ENCODE results near the gene TNNT2. TPM values are rescaled to one million over a fixed set of nuclear protein-coding genes. Genes with fewer than 3 reads are reported as not detected.

TNNT2 gene
- not detected for total RNA-seq
- long read RNA-seq, donor 1 = 0 reads
- long read RNA-seq, donor 2 = 0 reads

GRCh38 chr1:201377611-201378092 lies at the start of gene TNNT2:
TSS of gene TNNT2 (minus strand) at chr1:201377680. CDS start at chr1:201373254, 4,426 bp downstream.
- DNase-seq (ENCODE audit: low spot score) = no peak
- intact Hi-C loops (cut with DNase I) = no loop called here

GRCh38 chr1:201426479-201427310 lies 49.2 kb upstream of the TNNT2 start:
- DNase-seq (ENCODE audit: low spot score) = no peak
- intact Hi-C loops (cut with DNase I) = loop anchor here in 1 of 2 donors (5.0 kb wide), 1 partner anchor 1701 kb away; the partner anchor contains the start of gene ADORA1

DNA sequence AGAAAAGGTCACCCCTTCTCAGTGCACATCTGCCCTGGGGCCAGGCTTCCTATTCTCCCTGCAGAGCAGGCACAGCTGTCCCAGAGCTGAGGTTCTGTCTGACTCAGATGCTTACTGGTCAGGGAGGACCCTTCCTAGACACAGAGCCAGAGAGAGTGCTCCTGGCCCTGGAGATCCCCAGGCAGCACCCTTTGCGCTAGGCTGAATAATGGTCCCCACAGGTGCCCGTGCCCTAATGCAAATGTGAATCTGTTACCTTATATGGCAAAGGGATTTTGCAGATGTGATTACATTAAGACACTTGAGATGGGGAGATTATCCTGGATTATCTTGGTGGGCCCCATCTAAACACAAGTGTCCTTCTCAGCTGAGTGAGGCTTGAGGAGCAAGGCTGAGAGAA lies 46.7 kb upstream of the TNNT2 start:
- intact Hi-C loops (cut with DNase I) = no loop called here
- no peak for DNase-seq (ENCODE audit: low spot score)

GRCh38 chr1:201423655-201424054 lies 46.2 kb upstream of the TNNT2 start:
- no peak for DNase-seq (ENCODE audit: low spot score)
- intact Hi-C loops (cut with DNase I) = no loop called here

DNA sequence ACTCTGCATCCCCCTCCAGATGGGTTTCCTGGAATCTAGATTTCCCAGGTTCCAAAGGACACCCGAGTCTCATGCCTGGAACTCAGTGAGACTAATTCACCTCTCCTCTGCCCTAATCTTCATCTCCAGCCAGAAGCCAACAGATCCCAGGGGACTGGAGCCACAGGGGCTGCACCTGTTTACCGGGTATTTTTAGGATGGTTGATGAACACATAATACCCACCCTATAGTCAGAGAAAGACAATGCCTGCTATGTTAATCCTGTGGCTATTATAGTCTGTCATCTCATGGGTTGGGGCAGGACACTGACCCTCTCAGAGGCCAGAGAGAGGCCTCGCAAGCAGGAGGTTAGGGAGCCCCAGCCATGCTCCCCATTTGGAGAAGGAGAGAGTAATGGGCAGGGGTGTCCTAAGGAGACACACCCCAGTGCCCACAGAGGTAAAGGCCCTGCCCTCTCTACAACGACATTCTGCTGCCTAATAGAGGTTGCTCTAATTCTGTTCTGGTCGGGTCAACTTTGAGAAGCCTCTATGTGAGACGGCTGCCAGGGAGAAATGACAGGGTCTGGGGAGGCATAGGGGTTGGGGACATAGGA lies 45.1 kb upstream of the TNNT2 start:
- intact Hi-C loops (cut with DNase I) = no loop called here
- no peak for DNase-seq (ENCODE audit: low spot score)

GRCh38 chr1:201422026-201422425 lies 44.5 kb upstream of the TNNT2 start:
- DNase-seq (ENCODE audit: low spot score) = no peak
- intact Hi-C loops (cut with DNase I) = no loop called here

GRCh38 chr1:201421041-201421440 lies 43.6 kb upstream of the TNNT2 start:
- intact Hi-C loops (cut with DNase I) = no loop called here
- DNase-seq (ENCODE audit: low spot score) = no peak

- no peak for DNase-seq (ENCODE audit: low spot score)
- intact Hi-C loops (cut with DNase I) = no loop called here
These were observed 43.1 kb upstream of the TNNT2 start for GRCh38 chr1:201420608-201421002.

- peak; percentile 34 for DNase-seq (ENCODE audit: low spot score)
- intact Hi-C loops (cut with DNase I) = no loop called here
These were observed 42.5 kb upstream of the TNNT2 start for GRCh38 chr1:201419746-201420607.

DNA sequence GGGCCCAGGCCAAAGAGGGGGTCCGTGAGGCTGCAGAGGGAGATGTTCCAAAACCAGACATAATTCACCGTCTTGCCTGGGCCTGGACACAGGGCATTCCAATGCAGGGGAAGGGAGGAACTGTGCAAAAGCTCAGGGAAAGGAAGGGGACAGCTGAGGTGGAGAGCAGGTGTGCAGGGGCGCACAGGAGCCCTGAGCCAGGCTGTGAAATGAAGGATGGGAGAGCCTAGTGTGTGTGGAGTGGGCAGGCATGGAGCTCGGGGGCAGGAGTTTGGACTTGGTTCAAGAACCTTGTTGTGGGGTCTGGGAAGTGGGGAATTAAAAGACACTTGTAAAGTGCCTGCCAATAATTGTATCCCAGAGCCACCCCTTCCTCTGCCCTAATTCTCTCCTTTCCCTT lies 41.8 kb upstream of the TNNT2 start:
- intact Hi-C loops (cut with DNase I) = no loop called here

DNA sequence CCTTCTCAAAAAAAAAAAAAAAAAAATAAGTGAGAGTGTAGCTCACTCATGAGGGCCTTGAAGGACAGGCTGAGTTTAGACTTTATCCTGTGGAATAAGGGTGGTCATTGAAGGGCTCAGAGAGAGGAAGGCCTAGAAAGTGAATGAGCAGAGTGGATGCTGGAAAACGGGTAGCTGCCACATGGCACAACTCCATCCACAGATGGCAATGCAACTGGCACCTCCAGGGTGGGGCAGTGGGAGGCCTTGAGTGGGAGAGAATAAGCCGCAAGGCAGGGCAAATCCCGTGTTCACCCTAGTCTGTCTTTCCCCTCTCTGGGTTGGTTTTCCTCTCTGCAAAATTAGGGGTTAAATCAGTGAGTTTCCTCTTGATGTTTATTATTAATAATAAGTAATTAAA lies 41.0 kb upstream of the TNNT2 start:
- DNase-seq (ENCODE audit: low spot score) = no peak
- intact Hi-C loops (cut with DNase I) = no loop called here

More for the DNA sequence above, 41.8 kb upstream of the TNNT2 start:
- peak; percentile 30 for DNase-seq (ENCODE audit: low spot score)

DNA sequence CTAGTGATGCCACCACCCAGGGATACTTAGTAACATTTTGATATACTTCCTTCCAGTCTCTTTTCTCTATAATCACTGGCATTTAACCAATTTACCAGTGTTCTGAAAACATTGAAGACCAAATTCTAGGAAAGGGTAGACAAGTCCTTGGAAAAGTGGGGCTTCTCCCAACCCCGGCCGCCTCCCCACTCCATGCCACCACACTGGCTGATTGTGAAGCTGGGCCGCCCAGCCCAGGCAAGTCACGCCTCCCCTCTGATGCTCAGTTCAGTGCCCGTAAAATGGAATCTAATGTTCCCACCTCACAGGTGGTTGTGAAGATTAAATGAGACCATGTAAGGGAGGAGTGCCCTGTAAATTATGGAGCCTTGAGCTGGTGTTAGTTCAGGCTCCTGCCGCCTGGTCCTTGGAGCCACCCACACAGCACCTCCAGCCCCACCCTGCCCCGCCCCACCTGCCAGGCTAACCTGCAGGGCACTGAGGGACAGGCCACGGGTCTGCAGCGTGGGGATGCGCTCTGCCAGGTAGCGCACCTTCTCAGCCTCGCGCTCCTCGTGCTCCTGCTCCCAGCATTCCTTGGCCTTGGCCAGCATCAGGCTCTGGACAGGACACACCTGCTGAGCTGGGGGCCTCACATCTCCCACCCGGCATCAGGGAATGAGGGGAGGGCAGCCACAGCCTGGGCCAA lies 36.7 kb upstream of the TNNT2 start:
- DNase-seq (ENCODE audit: low spot score) = no peak
- intact Hi-C loops (cut with DNase I) = no loop called here

GRCh38 chr1:201411292-201411691 lies 33.8 kb upstream of the TNNT2 start:
- intact Hi-C loops (cut with DNase I) = no loop called here
- no peak for DNase-seq (ENCODE audit: low spot score)

DNA sequence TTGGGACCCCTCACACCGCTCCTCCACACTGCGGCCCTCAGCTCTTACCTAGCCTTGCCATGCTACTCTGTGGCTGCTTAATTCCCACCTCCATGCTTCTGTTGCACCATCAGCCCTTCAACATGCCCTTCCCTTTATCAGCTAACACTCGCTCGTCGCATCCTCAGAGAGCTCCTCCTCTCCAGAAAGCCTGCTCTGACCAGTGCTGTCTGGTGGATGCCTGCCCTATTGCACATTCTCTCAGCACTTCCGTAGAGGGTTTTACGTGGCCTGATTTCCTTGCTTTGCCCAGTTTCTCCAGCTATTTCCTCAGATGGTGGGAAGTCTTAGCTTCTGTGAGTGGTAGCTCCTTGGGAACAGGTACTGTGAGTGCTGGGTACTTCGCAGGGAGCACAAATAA lies 32.0 kb upstream of the TNNT2 start:
- intact Hi-C loops (cut with DNase I) = loop anchor here in 1 of 2 donors (10.0 kb wide), 1 partner anchor 155 kb away; no protein-coding TSS in a partner anchor

GRCh38 chr1:201408834-201409200 lies 31.3 kb upstream of the TNNT2 start:
- intact Hi-C loops (cut with DNase I) = loop anchor here in 1 of 2 donors (10.0 kb wide), 1 partner anchor 154 kb away; no protein-coding TSS in a partner anchor
- DNase-seq (ENCODE audit: low spot score) = no peak

More for the DNA sequence above, 32.0 kb upstream of the TNNT2 start:
- no peak for DNase-seq (ENCODE audit: low spot score)

DNA sequence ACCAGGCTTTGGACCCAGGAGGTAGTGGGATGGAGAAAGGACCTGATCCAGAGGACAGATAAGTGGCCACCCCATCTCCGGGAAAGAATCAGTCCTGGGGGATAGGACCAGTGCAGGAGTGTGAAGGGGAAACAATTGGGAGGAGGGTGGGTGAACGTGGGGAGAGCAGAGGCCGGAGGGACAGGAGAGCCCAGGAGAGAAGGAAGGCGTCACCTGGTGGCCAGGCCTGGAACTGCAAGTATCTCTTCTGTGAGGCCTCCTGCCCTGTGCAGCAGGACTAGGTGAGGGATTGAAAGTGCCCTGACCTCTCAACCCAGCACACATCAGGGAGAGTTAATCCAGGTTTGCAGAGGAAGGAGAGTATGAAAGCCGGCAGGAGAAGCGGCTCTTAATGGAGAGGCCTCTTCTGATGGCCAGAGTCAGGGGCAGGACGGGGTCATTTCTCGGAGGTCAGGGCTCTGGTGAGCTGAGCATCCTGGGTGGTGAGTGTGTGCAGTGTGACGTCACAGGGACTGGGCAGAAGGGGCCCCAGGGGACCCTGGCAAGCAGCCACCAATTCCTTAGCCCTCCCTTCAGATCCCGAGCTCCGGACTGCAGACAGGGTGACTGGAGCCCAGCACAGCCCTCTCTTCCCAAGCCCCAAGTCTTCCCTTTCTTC lies 30.8 kb upstream of the TNNT2 start:
- peak; percentile 89 for DNase-seq (ENCODE audit: low spot score)
- intact Hi-C loops (cut with DNase I) = loop anchor here in 1 of 2 donors (10.0 kb wide), 1 partner anchor 154 kb away; no protein-coding TSS in a partner anchor

DNA sequence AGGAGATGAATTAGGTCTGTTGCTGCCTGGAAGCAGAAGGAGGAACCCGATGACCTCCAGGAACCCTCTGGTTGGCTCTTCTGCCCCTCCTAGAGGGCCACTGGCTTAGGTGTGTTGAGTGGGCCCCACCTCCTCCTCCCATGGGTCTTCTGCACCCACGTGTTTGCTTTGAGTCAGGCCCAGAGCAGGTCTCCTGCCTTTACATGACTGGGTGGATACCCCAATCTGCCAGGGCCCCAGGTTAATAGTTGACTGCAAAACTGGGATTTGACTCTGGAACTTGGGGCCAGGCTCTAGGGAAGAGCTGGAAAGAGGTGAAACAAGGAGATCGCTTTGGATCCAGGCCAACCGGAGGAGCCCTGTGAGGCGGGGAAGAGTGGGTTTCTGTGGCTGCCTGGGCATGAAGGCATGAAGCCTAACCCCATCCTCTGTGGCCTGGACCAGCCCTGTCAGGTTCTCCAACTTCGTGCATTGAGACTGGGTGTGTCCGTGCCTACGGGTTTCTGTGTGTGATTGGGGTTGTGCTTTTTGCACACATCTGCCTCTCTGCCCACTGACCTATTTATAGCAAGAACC lies 29.4 kb upstream of the TNNT2 start:
- no peak for DNase-seq (ENCODE audit: low spot score)
- intact Hi-C loops (cut with DNase I) = loop anchor here in 1 of 2 donors (10.0 kb wide), 1 partner anchor 152 kb away; no protein-coding TSS in a partner anchor

GRCh38 chr1:201405484-201405831 lies 28.0 kb upstream of the TNNT2 start:
- no peak for DNase-seq (ENCODE audit: low spot score)
- intact Hi-C loops (cut with DNase I) = loop anchor here in 1 of 2 donors (10.0 kb wide), 1 partner anchor 151 kb away; no protein-coding TSS in a partner anchor

Data from posterior vena cava (tissue), 2 donors.